ENCODE data around the gene LSP1.

The LSP1 gene

DNA sequence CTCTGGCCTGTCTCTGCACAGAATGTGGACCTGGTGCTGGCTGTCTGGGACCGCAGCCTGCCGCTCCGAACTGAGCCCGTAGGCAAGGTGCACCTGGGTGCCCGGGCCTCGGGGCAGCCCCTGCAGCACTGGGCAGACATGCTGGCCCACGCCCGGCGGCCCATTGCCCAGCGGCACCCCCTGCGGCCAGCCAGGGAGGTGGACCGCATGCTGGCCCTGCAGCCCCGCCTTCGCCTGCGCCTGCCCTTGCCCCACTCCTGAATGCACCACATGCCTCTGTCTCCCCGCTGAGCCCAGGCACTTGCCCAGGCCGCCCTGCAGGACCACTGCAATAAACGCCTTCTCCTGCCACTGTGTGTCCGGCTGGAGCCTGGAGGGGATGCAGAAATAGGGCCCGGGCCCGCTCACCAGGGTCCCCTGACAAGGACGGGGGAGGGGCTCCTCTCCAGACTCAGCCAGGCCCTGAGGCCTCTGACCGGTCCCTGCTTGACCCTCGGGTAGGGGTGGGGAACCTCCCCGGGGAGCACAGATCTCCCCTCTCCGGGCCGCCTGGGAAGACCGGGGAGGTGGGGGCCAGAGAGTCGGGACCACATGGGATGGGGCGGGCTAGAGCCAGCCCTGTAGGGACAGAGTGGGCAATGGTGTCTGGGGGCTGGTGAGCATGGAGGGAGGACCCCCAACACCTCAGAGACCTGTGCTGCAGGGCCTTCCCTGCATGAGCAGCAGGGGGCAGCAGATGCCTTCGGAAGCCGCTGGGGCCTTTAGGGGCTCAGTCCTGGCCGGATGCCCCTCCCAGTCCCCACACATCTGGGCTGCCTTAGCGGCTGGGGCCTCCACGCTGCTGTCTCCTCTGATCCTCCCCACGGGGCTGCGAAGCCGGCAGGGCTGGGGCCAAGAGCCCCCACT, 15.5 kb upstream of the LSP1 start:
- peak; percentile 92 for DNase-seq (ENCODE audit: low spot score)

DNA sequence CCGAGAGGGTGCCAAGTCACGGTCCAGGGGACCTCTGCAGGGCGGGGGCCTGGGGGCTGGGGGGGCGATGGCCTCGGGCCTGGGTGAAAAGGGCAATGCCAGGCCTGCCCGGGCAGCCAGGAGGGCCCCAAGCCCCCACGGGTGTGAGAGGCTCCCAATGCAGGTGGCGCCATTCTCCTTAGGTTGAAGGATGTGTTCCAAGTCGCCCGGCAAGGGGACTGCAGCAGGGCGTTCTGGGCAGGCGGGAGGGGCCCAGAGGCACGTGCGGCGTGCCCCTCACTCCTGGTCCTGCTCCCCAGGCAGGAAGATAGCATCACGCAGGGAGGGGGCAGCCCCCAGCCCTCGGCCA, 14.8 kb upstream of the LSP1 start:
- DNase-seq (ENCODE audit: low spot score): no peak

DNA sequence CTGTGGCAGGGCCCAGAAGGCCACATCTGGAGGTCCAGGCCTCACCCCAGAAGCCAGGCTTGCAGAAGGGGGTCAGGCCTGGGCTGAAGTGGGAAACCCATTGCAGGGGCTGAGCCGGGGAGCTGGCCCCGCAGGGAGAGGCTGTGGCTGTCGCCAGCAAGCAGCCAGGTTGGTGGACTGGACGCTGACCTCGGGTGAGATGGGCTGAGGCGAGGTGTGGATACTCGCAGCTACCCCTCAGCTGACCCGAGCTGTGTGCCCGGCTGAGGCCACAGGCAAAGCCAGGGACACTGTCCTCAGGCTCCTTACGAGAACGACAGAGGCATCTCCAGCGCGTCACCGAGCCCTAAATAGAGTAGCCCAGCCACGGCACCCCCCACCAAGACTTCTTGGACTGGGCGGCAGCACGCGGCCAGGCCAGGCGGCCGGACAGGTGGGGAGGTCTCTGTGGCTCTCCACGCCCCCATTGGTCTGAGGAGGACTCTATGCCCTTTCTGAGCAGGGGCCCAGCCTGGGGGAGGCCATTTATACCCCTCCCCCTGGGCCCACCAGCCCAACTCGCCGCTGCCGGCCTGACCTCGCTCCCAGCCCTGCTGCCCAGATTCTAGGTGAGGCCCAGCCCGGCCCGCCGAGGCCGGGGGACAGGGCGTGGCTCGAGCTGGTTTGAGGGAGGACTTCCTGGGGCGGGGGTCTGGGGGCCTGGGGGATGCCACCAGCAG, 14.3 kb upstream of the LSP1 start, which contains the start of gene TNNI2:
Gene TNNI2 (plus strand): TSS at position 556 of the 719 bp plus-strand sequence. CDS start 716 bp downstream, outside the sequence.
- no peak for DNase-seq (ENCODE audit: low spot score)

DNA sequence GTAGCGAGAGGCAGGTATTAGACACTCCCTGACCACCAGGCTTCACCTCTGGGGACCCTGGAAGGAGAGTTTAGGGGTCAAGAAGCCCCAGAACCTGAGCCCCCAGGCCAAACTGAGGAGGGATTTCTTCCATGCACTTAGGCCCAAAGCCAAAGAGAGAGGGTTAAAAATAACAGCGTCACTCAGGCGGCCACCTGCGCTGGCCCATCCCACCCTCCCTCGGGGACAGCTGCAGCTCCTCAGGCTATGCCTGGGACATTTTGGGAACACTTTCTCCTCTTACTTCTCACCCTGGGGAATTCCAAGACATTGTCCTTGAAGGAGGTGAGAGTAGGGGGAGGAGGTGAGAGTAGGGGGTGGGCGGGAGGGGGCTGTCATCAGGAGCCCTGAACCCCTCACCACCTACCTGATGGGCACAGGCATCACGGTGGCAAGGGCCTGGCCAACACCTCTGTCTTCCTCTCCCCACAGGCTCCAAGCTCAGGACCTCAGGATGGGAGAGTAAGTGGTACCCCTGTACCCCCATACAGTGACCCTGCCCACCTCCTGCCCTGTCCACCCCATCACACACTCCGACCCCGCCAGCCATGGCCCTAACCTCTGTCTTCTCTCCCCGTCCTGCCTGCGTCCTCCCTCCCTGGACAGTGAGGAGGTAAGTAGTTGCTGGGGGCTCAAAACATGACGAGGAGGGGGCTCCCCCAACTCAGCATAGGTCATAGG, 13.5 kb upstream of the LSP1 start:
- no peak for DNase-seq (ENCODE audit: low spot score)

DNA sequence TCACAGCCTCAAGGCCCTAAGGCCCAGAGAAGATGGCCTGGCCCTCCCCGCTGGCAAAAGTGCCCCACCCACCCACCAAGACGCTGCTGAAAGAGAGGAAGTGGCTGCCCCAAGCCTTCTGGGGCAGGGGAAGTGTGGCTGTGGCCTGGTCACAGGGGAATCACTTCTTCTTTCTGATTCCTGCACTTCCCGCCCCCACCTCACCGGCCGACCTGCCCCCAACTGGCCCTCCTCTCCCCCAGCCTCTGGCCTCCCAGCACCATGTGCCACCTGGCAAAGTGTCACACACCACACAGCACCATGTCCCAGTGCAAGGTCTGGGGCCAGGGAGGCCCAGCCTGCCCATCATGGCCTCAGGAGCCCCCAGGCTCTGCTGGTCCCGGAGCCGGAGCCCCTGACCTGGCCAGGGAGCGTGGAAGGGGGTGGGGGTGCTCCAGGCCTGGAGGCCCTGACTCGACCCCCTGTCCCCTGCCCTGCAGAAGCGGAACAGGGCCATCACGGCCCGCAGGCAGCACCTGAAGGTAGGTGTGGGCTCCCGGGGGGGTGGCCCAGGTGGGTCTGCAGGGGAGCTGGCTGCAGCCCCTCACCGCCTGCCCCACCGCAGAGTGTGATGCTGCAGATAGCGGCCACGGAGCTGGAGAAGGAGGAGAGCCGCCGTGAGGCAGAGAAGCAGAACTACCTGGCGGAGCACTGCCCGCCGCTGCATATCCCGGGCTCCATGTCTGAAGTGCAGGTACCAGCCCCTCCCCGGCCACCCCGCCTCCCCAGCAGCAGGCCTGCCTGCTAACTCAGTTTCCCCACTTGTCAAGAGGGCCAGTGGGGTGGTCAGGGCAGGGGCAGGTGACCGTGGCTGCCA, 12.7 kb upstream of the LSP1 start:
- DNase-seq (ENCODE audit: low spot score): peak; percentile 62

DNA sequence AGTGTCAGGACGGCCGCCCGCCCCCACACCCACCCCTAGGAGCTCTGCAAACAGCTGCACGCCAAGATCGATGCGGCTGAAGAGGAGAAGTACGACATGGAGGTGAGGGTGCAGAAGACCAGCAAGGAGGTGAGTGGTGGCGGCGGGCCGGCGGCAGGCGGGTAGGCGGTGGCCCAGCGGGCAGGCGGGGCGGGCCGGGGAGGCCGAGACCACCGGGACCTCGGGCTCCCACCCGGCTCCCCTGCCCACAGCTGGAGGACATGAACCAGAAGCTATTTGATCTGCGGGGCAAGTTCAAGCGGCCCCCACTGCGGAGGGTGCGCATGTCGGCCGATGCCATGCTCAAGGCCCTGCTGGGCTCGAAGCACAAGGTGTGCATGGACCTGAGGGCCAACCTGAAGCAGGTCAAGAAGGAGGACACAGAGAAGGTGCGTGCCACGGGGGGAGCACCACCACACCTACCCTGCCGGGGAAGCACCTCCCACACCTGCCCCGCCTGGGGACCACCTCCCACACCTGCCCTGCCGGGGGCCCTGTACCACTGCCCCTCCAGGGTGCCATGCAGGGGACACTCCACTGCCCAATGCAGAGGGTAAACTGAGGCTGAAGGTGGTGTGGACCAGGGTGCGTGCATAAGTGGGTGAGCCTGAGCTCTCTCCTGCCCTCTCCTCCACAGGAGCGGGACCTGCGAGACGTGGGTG, 12.0 kb upstream of the LSP1 start:
- no peak for DNase-seq (ENCODE audit: low spot score)

DNA sequence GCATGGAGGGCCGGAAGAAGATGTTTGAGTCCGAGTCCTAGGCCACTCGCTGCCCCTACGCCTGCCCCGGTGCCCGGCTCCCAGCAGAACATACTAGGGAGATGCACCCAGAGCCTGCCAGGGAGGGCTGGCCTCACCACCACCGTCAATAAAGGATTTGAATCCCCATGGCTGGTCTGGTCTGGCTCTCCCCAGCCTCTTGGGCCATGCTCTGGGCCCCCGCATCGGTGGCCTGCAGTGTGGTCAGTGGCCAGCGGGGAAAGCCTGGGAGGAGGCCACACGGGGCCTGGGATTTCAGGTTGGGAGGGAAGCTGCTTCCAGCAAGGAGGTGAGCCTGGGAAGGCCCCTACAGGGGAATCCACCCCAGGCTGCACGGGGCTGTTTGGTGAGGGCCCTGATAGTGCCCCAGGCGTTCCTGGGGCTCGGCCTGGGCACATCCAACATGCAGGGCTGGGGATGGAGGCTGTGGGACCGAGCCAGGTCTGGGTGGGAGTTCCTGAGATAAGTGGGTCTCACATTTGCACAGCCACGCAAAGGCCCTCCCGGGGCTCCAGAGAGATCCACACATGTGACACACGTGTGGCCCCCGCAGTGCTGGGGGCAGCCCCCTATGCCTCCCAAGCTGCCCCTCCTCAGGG, 11.3 kb upstream of the LSP1 start:
- DNase-seq (ENCODE audit: low spot score): no peak

DNA sequence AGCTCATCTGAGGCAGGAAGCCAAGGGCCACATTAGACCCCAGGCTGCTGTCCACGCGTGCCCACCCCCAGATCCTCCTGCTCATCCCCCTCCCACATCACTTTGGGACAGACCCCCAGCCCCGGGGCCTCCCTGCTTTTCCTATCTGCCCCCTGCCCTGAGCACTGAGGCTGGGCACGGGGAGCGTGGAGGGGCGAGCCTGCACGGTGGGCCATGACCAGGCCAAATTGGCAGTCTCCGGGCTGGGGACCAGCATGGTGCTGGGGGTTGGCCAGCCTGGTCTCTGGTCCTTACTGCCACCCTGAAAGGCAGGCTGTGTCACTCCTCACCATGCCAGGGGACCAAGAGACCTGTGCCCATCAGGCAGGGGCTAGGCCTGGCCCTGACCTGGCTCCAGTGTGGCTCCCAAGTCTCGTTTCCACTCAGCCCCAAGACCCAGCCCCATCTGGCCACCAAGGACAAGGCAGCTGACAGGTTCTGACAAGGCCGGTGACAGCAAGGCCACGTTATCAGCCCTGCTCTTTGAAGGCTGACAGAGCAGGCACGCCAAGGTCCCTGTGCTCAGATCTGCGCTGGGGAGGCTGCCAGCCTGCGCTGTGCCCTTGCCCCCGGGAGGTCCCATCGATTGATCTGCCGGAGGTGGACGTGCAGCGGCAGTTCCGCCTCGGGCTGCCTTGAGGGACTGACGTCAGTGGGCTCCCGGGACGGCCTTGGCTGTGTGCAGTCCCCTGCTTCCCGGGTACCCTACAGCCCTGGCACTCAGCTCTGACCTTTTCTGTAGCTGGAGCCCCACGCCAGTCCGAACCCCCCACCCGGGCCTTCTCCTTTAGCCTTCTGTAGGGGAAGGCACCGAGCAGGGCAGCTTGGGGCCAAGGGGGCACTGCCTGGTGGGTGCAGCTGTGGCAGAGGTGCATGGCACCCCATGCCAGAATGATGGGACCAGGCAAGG, 10.5 kb upstream of the LSP1 start:
- DNase-seq (ENCODE audit: low spot score): no peak

DNA sequence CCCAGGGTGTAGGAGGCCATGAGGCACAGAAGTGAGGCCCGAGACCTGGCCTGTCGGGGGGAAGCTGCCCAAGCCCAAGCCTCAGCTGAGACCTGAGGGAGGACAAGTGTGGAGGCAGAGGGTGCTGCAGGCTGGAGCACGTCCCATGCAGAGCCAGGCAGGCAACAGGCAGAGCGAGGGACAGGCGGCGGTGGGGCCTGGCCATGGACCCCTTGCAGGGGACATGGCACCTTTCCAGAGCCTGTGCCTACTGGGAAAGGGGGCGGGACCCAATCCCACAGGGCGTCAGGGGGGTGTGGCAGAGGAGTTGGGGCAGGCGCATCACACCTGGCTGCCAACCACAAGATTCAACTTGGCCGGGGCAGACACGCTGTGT, 9.8 kb upstream of the LSP1 start:
- DNase-seq (ENCODE audit: low spot score): no peak

DNA sequence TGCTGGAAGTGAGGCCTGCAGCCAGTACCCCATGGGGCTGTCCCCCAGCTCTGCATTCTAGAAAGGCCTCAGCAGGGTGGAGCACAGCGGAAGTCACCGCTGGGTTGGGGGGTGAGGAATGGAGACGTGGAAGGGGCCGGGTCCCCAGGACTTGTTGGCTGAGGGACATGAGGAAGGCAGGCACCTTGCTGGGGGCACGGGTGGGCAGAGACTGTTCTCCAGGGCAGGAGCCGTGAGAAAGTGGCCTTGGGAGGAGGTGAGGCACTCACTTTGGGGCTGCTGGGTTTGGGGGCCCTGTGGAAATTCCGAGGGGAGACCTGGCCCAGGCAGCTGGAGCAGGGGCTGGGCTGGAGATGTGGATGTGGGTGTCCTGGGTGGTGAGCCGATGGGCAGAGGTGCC, 9.1 kb upstream of the LSP1 start:
- no peak for DNase-seq (ENCODE audit: low spot score)

DNA sequence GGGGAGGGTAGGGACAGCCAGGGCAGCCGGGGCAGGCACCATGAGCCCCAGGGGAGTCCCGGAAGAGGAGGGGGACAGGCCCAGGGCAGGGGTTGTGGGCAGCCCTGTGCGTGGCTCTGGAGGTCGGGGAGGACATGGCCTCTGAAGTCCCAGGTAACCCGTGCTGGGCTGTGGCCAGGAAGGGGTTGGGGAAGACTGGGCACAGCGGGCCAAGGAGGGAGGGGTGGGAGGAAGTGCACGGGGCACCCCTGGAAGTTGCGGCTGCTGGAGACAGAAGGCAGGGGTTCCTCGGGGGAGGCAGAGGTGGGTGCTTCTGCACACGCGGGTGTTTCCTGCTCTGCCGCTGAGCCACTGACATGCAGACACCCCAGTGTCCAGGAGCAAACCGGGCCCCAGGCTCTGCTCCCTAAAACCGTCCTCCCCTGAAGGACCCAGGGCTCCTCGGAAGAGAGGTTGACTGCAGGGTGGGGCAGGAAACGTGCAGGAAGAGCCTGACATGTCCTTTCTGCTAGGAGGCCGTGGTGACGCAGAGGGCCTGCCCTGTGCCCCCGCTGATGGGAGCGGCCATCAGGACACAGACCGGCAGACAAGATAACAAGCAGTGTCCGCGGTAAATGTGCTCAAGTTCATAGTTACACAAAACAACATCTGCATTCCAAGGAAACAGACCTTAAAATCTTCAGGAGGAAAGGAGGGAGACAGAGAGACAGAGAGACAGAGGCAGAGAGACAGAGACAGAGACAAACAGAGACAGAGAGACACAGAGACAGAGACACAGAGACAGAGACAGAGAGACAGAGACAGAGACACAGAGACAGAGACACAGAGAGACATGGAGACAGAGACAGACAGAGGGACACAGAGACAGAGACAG, 8.4 kb upstream of the LSP1 start:
- no peak for DNase-seq (ENCODE audit: low spot score)

DNA sequence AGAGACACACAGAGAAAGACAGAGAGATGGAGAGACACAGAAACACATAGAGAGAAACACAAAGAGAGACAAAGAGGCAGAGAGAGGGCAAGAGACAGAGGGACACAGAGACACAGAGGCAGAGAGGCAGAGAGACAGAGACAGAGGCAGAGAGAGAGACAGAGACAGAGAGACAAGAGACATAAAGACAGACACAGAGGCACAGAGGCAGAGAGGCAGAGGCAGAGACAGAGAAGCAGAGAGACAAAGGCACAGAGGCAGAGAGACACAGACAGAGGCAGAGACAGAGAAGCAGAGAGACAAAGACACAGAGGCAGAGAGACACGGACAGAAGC, 7.8 kb upstream of the LSP1 start:
- no peak for DNase-seq (ENCODE audit: low spot score)

DNA sequence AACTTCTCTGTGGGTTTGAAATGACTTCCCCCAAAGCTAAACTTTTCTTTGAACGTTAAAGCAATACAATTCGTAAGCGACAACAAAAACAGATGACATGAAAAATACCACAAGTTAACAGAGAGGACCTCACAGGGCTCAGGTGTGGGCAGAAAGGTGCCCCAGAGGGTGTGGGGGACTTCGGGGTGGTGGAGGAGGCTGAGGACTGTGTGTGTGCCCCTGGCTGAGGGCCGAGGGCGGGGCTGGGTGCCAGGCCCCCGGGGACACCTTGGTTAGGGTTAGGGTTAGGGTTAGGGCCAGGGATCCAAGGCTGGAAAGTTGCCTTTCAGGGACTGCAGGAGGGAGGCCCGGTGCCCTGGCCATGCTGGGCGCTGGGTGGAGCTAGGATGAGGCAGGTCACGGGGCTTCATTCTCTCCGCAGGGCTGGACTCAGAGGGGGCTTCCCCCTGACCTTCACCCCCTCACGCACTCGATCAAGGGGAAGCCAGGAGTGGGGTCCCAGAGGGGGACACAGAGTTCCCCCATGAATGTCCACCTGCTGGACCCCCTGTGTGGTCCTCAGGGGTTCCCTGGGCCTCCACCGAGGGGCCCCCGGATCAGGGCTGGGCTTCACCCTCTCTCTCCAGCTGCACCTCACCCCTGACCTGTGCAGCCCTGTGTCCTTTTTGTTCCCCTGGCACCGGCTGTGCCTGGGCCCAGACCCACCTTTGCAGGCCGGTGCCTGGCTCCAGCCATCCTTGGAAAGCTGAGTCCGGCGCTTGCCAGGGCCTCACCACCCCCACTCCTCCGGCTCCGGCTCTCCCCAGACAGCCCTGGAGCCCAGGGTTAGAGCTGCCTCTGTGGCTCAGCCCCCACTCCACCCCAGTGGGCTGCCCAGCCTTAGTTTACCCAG, 7.1 kb upstream of the LSP1 start:
- no peak for DNase-seq (ENCODE audit: low spot score)

DNA sequence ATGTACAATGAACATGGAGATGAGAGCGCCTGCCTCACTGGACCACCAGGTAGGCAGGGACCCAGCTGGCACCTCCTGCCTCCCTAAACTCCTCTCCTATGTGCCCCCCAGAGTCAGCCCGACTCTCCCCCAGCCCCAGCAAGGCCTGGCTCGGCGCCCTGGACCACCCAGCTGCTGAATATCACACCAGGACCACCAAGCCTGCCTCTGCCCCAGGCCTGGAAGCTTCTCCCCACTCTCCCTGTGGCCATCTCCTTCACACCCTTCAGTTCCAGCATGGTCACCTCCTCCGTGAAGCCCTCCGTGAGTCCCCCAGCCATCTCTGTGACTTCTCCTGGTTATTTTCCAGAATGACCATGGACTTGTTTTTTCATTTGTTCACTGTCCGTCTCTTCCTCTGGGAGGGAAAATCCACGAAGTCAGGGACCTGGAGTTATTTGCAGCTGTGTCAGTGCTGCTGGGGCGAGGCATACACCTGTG, 6.4 kb upstream of the LSP1 start:
- no peak for DNase-seq (ENCODE audit: low spot score)

DNA sequence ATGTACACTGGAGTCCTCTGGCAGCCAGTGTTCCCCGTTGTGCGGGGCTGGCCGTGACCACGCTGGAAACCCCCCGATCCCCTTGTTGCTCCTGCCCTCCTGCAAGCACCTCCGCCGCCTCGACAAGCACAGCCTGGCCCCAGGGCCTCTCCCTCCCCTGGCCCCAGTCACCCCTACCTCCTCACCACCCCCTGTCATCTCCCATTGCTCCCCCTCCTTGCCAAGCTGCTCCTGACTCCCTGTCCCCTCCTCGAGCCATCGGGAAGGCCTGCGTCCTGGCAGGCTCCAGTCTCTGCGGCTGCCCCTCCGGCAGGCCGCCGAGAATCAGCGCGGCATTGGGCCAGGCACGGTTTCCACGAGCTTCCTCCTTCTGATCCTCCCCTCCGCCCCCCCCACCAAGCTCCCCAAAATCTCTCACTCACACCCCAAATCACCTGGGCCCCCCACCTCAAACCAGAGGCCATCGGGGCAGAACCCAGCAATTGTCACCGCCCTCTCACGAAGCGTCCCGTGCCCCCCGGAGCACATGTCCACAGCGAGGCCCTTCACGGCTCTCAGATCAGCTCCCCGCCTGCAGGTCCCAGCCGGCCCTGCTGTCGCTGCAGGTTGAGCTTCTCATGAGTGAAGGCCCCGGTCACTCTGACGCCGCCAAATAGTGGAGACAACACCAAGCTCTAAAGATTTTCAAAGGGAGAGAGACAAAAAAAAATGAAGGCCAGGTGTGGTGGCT, 5.7 kb upstream of the LSP1 start:
- no peak for DNase-seq (ENCODE audit: low spot score)

DNA sequence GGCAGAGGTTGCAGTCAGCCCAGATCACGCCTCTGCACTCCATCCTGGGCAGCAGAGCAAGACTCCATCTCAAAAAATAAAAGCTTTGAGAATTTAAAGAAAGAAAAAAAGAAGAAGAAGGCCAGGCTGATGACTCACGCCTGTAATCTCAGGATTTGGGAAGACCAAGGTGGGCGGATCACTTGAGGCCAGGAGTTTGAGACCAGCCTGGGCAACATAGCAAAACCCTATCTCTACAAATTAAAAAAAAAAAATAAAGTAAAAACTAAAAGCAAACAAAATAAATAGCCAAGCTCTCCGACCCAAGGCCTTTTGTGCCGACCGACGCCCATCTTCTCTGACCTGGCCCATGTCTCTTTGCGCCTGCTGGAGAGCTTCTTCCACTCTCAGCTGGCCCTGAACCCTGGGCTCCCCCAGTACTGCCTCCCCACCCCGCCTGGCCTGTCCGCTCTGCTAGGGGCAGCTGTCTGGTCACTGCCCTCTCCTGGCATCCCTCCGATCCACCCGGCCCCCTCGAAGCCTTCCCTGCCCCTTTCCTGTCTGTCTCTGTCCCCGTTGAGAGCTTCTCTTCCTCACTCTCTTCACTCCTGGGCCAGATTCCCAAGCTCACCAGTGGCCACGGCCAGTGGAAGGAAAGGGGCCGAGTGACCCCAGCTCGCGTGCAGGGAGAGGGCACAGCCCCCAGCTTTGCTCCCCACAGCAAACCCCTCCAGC, 4.8 kb upstream of the LSP1 start:
- DNase-seq (ENCODE audit: low spot score): no peak
